AG09319 (cell line): ENCODE measurements around the gene KIAA1755.

Source experiments
- DNase-seq: peaks from one replicate; pipeline ENCODE4 v3.0.0-alpha.2; 2010; ENCODE audit warnings: low read depth; ENCODE audit errors: extremely low read depth
- CTCF ChIP-seq: IDR thresholded peaks from 2 replicates; pipeline ENCODE4 v1.5.1; 2011; ENCODE audit warnings: low read depth, mild to moderate bottlenecking, inconsistent platforms, low read length, moderate library complexity

The KIAA1755 gene

GRCh38 chr20:38221119-38221589 lies 39.4 kb downstream of the KIAA1755 start:
- DNase-seq: no peak
- TF ChIP-seq CTCF: peak; percentile 94

- no peak for TF ChIP-seq CTCF
- DNase-seq: no peak
Measured at GRCh38 chr20:38220587-38221118, 39.9 kb downstream of the KIAA1755 start.

- TF ChIP-seq CTCF: no peak
- DNase-seq: no peak
Measured at GRCh38 chr20:38219006-38219950, 41.3 kb downstream of the KIAA1755 start.

GRCh38 chr20:38218566-38218885 lies 42.0 kb downstream of the KIAA1755 start:
- TF ChIP-seq CTCF: no peak
- DNase-seq: no peak

- DNase-seq: peak; percentile 92
- no peak; the same call in 1 of the 2 replicates for TF ChIP-seq CTCF
Measured at GRCh38 chr20:38217791-38218565, 42.6 kb downstream of the KIAA1755 start.

- no peak for TF ChIP-seq CTCF
- no peak for DNase-seq
Measured at GRCh38 chr20:38216746-38217595, 43.6 kb downstream of the KIAA1755 start.
